Measurements from ENCODE around the gene CYTH1.

DNA sequence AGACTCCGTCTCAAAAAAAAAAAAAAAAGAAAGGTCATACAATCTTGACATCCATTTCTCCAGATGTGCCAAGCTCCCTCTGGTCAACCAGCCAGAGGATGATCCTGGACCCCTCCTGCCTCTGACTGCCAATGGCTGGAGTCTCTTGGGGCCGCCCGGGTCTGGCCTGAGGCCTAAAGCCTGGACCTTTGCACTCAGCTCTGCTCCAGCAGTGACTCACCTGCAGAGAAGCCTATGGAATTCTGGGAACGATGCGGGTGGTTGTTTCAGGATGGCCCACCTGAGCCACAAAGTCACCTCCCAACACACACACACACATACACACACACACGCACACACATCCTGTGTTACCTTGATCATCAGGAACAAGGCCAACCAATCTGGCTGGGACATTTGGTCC is 140.8 kb downstream of the CYTH1 start:
- TF ChIP-seq, protein P1, sequence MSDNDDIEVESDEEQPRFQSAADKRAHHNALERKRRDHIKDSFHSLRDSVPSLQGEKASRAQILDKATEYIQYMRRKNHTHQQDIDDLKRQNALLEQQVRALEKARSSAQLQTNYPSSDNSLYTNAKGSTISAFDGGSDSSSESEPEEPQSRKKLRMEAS (IDR thresholded peaks at IDR 0.05) = no peak
- TF ChIP-seq, protein P2, sequence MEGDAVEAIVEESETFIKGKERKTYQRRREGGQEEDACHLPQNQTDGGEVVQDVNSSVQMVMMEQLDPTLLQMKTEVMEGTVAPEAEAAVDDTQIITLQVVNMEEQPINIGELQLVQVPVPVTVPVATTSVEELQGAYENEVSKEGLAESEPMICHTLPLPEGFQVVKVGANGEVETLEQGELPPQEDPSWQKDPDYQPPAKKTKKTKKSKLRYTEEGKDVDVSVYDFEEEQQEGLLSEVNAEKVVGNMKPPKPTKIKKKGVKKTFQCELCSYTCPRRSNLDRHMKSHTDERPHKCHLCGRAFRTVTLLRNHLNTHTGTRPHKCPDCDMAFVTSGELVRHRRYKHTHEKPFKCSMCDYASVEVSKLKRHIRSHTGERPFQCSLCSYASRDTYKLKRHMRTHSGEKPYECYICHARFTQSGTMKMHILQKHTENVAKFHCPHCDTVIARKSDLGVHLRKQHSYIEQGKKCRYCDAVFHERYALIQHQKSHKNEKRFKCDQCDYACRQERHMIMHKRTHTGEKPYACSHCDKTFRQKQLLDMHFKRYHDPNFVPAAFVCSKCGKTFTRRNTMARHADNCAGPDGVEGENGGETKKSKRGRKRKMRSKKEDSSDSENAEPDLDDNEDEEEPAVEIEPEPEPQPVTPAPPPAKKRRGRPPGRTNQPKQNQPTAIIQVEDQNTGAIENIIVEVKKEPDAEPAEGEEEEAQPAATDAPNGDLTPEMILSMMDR (IDR thresholded peaks at IDR 0.05; ENCODE audit: low read depth, low read length, missing input control) = no peak
- TF ChIP-seq, protein P3, sequence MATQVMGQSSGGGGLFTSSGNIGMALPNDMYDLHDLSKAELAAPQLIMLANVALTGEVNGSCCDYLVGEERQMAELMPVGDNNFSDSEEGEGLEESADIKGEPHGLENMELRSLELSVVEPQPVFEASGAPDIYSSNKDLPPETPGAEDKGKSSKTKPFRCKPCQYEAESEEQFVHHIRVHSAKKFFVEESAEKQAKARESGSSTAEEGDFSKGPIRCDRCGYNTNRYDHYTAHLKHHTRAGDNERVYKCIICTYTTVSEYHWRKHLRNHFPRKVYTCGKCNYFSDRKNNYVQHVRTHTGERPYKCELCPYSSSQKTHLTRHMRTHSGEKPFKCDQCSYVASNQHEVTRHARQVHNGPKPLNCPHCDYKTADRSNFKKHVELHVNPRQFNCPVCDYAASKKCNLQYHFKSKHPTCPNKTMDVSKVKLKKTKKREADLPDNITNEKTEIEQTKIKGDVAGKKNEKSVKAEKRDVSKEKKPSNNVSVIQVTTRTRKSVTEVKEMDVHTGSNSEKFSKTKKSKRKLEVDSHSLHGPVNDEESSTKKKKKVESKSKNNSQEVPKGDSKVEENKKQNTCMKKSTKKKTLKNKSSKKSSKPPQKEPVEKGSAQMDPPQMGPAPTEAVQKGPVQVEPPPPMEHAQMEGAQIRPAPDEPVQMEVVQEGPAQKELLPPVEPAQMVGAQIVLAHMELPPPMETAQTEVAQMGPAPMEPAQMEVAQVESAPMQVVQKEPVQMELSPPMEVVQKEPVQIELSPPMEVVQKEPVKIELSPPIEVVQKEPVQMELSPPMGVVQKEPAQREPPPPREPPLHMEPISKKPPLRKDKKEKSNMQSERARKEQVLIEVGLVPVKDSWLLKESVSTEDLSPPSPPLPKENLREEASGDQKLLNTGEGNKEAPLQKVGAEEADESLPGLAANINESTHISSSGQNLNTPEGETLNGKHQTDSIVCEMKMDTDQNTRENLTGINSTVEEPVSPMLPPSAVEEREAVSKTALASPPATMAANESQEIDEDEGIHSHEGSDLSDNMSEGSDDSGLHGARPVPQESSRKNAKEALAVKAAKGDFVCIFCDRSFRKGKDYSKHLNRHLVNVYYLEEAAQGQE (IDR thresholded peaks at IDR 0.05) = no peak
